IPS-18c (cell line): ENCODE results near the gene TEX53.

Source experiments
- H3K4me3 ChIP-seq: 2 replicates; pipeline ENCODE4 v1.7.0; 2013; ENCODE audit warnings: low read depth, mild to moderate bottlenecking, low read length, moderate library complexity; ENCODE audit not compliant: insufficient read depth
- H3K9me3 ChIP-seq: one replicate; pipeline ENCODE4 v1.6.1; 2013; ENCODE audit warnings: mild to moderate bottlenecking, low read length, moderate library complexity; ENCODE audit not compliant: control insufficient read depth, insufficient read depth

Gene TEX53

DNA sequence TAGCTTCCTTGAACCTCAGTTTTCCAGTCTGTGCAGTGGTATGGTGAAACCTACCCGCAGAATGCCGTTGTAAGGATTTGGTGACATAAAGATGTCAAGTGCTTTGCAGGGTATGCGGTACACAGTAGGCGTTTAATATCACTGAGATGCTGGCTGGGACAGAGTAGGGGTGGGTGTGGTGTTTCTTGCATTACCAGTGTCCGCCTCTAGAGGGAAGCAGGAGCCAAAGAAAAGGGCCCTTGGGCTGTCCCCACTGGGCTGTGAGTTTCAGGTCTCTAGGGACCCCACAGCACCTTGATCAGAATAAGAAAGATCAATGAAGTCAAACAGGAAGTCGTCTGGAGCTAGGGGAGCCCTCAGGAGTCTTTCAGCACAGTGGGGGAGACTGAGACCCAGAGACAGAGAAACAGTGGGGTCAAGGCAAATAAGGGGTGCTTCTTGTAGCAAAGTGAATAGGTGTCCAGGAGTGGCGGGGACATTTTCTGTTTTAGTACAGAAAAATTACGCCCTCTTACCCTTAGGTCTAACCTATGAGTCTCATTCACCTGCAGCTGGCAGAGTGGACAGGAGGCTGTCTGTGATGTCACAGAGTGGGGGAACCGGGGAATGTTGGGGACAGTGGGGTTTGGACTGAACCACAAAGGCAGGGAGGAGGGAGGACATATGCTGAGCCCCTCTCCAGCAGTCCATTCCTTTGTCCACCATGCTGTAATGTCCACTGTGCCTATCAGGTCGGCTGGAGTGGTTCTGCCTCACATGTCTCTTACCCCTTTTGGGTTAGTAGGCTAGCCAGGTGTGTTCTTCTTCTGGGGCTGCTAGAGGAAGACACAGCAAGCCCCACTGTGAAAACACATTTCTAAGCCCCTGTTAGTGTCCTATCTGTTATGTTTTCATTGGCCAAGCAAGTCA is 4.7 kb upstream of the TEX53 start:
- Histone ChIP-seq H3K4me3 (no peak overlapping the region), H3K9me3 (no peaks in the 10 kb centered on the region)

- Histone ChIP-seq H3K4me3 (no peak overlapping the region), H3K9me3 (no peaks in the 10 kb centered on the region)
These were observed 1.3 kb downstream of the TEX53 start for GRCh38 chr9:114656301-114656700.

DNA sequence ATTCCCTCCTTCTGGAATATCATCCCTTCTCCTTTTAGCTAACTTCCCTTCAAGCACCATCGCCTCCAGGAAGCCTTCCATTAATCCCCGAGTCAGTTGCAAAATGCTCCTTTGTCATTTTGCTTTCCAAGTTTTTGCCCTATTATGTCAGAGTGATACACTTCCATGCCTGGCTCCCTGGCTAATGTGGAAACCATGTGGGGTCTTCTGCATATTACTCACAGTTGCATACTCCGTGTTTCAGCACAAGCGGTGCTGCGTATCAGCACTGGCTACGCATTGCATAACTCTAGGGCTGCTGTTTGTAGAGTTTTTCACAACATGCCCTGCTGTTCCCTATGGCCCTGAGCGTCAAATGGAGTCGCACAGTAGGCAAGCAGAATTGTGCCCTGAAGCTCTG is 1.9 kb downstream of the TEX53 start:
- Histone ChIP-seq H3K9me3 (no peaks in the 10 kb centered on the region), H3K4me3 (no peak overlapping the region)

- H3K4me3 ChIP-seq: no peak overlapping the region
- H3K9me3 ChIP-seq: peaks cover 2% of the 10 kb centered on the region
These were observed 3.9 kb downstream of the TEX53 start for GRCh38 chr9:114653556-114654159.

DNA sequence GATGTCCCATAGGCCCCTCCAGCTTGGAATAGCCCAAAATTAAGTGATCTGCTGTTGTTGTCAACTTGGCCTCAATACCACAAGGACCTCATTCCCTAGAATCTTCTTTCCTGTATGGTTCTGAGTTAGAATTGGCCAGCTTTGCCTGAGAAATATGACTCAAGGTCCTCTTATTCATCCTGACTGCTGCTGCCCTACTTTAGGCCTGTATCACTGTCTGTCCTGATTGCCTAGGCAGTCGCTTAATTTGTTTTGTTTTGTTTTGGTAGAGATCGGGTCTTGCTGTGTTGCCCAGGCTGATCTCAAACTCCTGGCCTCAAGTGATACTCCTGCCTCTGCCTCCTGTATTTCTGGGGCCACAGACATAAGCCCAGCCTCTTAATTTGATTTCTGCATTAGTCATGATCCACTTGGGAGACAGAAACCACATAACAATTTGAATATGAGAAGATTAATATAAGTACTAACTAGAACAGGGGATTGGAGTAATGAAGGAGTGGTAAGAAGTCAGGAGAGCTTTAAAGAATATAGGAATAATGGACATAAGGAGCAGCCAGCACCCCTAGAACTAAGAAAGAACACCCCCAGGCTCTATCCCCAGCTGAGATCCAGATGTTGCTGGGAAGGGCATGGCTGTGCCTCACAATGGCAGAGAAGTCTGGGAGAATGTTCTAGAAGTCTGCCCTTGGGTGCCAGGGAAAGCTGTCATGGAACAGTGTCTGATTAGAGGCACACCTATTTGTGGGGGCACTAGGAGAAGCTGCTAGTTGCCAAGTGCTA is 4.6 kb downstream of the TEX53 start:
- no peak overlapping the region for H3K4me3 ChIP-seq
- peaks cover 2% of the 10 kb centered on the region for H3K9me3 ChIP-seq

- no peak overlapping the region for H3K4me3 ChIP-seq
- no peaks in the 10 kb centered on the region for H3K9me3 ChIP-seq
These were observed 13.7 kb downstream of the TEX53 start for GRCh38 chr9:114643896-114644295.

GRCh38 chr9:114643001-114643400 is 14.6 kb downstream of the TEX53 start:
- H3K9me3 ChIP-seq: no peaks in the 10 kb centered on the region
- no peak overlapping the region for H3K4me3 ChIP-seq

- no peaks in the 10 kb centered on the region for H3K9me3 ChIP-seq
- H3K4me3 ChIP-seq: no peak overlapping the region
These were observed 15.6 kb downstream of the TEX53 start for GRCh38 chr9:114641967-114642366.

- Histone ChIP-seq H3K9me3 (no peaks in the 10 kb centered on the region), H3K4me3 (no peak overlapping the region)
These were observed 19.2 kb downstream of the TEX53 start for GRCh38 chr9:114638404-114638803.

- no peak overlapping the region for H3K4me3 ChIP-seq
- no peaks in the 10 kb centered on the region for H3K9me3 ChIP-seq
These were observed 23.2 kb downstream of the TEX53 start for GRCh38 chr9:114634387-114634786.

DNA sequence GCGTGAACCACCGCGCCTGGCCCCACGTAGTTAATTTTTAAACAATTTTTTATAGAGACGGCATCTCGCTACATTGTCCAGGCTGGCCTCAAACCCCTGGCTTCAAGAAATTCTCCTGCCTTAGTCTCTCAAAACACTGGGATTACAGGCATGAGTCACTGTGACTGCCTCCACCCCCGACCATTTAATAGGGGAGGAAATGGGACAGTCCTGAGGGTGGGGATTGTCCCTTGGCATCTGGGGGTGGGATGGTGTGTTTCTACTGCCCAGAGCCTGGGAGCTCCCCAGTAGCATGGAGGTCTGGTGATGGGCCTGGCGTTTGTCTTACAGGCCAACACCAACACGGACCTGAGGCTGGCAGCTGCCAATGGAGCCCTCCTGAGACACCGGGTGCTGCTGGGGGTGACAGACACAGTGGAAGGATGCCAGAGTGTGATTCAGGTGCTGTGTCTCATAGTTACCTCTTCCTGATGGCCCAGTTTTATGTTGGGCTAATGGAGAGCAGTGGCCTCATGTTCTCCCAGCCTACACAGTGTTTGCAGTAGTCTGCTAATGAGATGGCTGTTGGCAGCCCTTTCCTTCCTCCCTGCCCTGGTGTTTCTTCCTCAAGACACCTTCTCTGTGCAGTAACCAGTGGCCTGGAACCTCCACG is 24.0 kb downstream of the TEX53 start:
- H3K9me3 ChIP-seq: no peaks in the 10 kb centered on the region
- no peak overlapping the region for H3K4me3 ChIP-seq

GRCh38 chr9:114631166-114631565 is 26.4 kb downstream of the TEX53 start:
- H3K4me3 ChIP-seq: no peak overlapping the region

GRCh38 chr9:114629563-114630090 is 28.0 kb downstream of the TEX53 start:
- H3K9me3 ChIP-seq: no peaks in the 10 kb centered on the region

More at GRCh38 chr9:114631166-114631565, 26.4 kb downstream of the TEX53 start:
- H3K9me3 ChIP-seq: no peaks in the 10 kb centered on the region

DNA sequence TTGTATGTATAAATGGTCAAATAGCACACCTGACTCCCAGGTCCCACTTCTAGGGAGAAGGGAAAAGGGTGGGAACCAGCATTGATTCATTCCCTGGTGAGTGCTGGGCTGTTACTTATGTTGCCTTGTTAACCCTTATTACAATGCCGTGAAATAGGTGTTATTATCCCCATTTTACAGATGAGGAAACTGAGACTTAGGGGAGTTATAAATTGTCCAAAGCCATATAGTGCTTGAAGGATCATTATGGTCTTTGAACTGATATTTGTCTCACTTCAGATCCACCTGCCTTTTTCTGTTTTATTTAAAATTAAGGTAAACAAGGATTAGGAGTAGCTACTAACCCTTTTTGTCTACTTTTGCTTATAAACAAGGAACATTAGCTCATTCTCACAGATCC is 30.1 kb downstream of the TEX53 start:
- H3K4me3 ChIP-seq: no peak overlapping the region

More at GRCh38 chr9:114629563-114630090, 28.0 kb downstream of the TEX53 start:
- no peak overlapping the region for H3K4me3 ChIP-seq

DNA sequence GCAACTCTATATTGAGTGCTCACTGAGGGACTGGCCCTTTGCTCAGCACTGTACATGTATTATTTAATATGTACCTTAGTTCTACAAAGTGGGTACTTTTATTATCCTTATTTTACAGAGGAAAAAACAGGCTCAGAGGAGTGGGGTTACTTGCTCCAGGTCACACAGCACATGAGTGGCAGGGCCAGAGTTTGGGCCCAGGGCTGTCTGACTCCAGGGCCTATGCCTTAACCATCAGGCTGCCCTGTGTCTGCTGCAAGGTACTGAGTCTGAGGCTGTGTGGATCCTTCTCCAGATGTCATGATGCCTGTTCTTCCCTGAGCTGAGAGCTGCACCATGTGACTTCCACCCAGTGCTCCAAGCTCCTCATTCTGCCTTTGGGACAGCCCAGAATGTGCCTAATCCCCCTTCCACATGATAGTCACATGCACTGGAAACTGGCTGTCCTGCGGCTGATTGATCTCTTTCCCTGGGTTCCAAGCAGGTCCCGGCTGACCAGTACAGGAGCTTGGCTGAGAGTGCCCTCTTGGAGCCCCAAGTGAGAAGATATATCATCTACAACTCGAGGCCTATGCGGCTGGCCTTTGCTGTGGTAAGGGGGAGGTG is 31.1 kb downstream of the TEX53 start:
- no peaks in the 10 kb centered on the region for H3K9me3 ChIP-seq
- H3K4me3 ChIP-seq: no peak overlapping the region

More for the DNA sequence above, 30.1 kb downstream of the TEX53 start:
- H3K9me3 ChIP-seq: no peaks in the 10 kb centered on the region

DNA sequence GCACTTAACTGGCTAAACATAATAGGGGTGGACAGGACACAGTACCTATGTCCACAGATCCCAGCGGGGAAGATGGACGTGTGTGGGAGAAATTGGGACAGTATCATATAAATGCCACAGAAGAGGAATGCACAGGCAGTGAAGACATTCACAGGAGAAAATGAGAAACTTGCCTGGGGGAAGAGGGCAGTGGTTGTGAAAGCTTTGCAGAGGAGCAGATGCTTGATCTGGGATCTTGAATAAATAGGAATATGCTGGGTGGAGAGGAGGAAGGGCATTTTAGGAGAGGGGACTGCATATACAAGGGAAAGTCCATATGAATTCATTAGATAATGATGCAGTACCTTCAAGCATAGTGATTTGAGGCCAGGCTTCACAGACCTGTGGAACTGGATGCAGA is 32.9 kb downstream of the TEX53 start:
- Histone ChIP-seq H3K9me3 (no peaks in the 10 kb centered on the region), H3K4me3 (no peak overlapping the region)
